Memory B cell (primary cell): ENCODE results near the gene DCBLD1.
A peak's percentile ranks its signal among the peaks of the same experiment; 100 is the strongest.

Experiments
- ATAC-seq: fragments of 150-1000 bp; cut with Tn5 transposase; 2 replicates; pipeline ENCODE4 v1.10.0; 2021; ENCODE audit warnings: low read depth, mild to moderate bottlenecking, moderate library complexity
- DNase-seq, 2 donors: peaks; one replicate each; pipeline ENCODE4 v3.0.0; 2022; ENCODE audit warnings: low spot score in 2 of 2
- H3K27ac Mint-ChIP-seq: one replicate; pipeline ENCODE4 v1.8.0; 2022; ENCODE audit warnings: mild to moderate bottlenecking, moderate library complexity, mixed read lengths
- H3K27me3 Mint-ChIP-seq: one replicate; pipeline ENCODE4 v1.8.0; 2022; ENCODE audit warnings: mixed read lengths
- H3K36me3 Mint-ChIP-seq: one replicate; pipeline ENCODE4 v1.8.0; 2022; ENCODE audit warnings: mild to moderate bottlenecking, mixed read lengths
- H3K4me1 Mint-ChIP-seq: one replicate; pipeline ENCODE4 v1.8.0; 2022; ENCODE audit warnings: mixed read lengths
- H3K4me3 Mint-ChIP-seq: one replicate; pipeline ENCODE4 v1.8.0; 2022; ENCODE audit warnings: mild to moderate bottlenecking, moderate library complexity, mixed read lengths
- H3K9me3 Mint-ChIP-seq: one replicate; pipeline ENCODE4 v1.8.0; 2022; ENCODE audit warnings: mixed read lengths

DCBLD1 gene

GRCh38 chr6:117540670-117541069, 58.2 kb downstream of the DCBLD1 start:
- H3K27ac Mint-ChIP-seq: no peak overlapping the region
- no peaks in the 10 kb centered on the region for H3K9me3 Mint-ChIP-seq
- ATAC-seq: no peak

GRCh38 chr6:117542493-117542892, 60.0 kb downstream of the DCBLD1 start:
- no peaks in the 10 kb centered on the region for H3K9me3 Mint-ChIP-seq
- peaks cover 2% of the 10 kb centered on the region for H3K4me1 Mint-ChIP-seq
- peaks cover 8% of the 10 kb centered on the region for H3K27me3 Mint-ChIP-seq
- no peak for DNase-seq
- H3K27ac Mint-ChIP-seq: no peak overlapping the region
- H3K4me3 Mint-ChIP-seq: no peak overlapping the region
- H3K36me3 Mint-ChIP-seq: no peaks in the 10 kb centered on the region
- ATAC-seq: no peak

More at GRCh38 chr6:117540670-117541069, 58.2 kb downstream of the DCBLD1 start:
- no peak overlapping the region for H3K4me3 Mint-ChIP-seq
- peaks cover 5% of the 10 kb centered on the region for H3K27me3 Mint-ChIP-seq
- no peaks in the 10 kb centered on the region for H3K36me3 Mint-ChIP-seq
- DNase-seq: no peak
- H3K4me1 Mint-ChIP-seq: no peaks in the 10 kb centered on the region

- ATAC-seq (no peak), DNase-seq (no peak)
- Mint-ChIP-seq H3K27ac (no peak overlapping the region), H3K4me1 (peaks cover 7% of the 10 kb centered on the region), H3K4me3 (no peak overlapping the region), H3K9me3 (no peaks in the 10 kb centered on the region), H3K27me3 (peaks cover 6% of the 10 kb centered on the region), H3K36me3 (no peaks in the 10 kb centered on the region)
Observed at GRCh38 chr6:117544716-117545115, 62.2 kb downstream of the DCBLD1 start.

- Mint-ChIP-seq H3K4me3 (no peak overlapping the region), H3K36me3 (no peaks in the 10 kb centered on the region), H3K9me3 (no peaks in the 10 kb centered on the region), H3K27me3 (peaks cover 6% of the 10 kb centered on the region), H3K27ac (no peak overlapping the region), H3K4me1 (peaks cover 7% of the 10 kb centered on the region)
- no peak for ATAC-seq
- no peak for DNase-seq
Observed at GRCh38 chr6:117545161-117545595, 62.7 kb downstream of the DCBLD1 start.

GRCh38 chr6:117546674-117547073, 64.2 kb downstream of the DCBLD1 start:
- H3K4me1 Mint-ChIP-seq: peaks cover 7% of the 10 kb centered on the region
- H3K9me3 Mint-ChIP-seq: no peaks in the 10 kb centered on the region
- no peak overlapping the region for H3K4me3 Mint-ChIP-seq
- no peak for ATAC-seq
- H3K36me3 Mint-ChIP-seq: no peaks in the 10 kb centered on the region
- H3K27me3 Mint-ChIP-seq: peaks cover 6% of the 10 kb centered on the region
- DNase-seq: no peak
- H3K27ac Mint-ChIP-seq: no peak overlapping the region

- peaks cover 6% of the 10 kb centered on the region for H3K27me3 Mint-ChIP-seq
- no peaks in the 10 kb centered on the region for H3K36me3 Mint-ChIP-seq
- DNase-seq (peak in 1 of 2 donors; percentile 15), ATAC-seq (peak; percentile 58)
- H3K4me3 Mint-ChIP-seq: peak overlapping the region; percentile 73
- no peaks in the 10 kb centered on the region for H3K9me3 Mint-ChIP-seq
- no peak overlapping the region for H3K27ac Mint-ChIP-seq
- peaks cover 7% of the 10 kb centered on the region for H3K4me1 Mint-ChIP-seq
Observed at GRCh38 chr6:117547688-117548621, 65.5 kb downstream of the DCBLD1 start.

GRCh38 chr6:117548797-117549301, 66.4 kb downstream of the DCBLD1 start:
- H3K9me3 Mint-ChIP-seq: no peaks in the 10 kb centered on the region
- no peak overlapping the region for H3K27ac Mint-ChIP-seq
- H3K4me3 Mint-ChIP-seq: no peak overlapping the region
- H3K27me3 Mint-ChIP-seq: peaks cover 6% of the 10 kb centered on the region
- peaks cover 7% of the 10 kb centered on the region for H3K4me1 Mint-ChIP-seq
- DNase-seq (no peak), ATAC-seq (no peak)
- no peaks in the 10 kb centered on the region for H3K36me3 Mint-ChIP-seq

GRCh38 chr6:117549611-117550010, 67.1 kb downstream of the DCBLD1 start:
- Mint-ChIP-seq H3K9me3 (no peaks in the 10 kb centered on the region), H3K27me3 (peaks cover 6% of the 10 kb centered on the region), H3K4me1 (peaks cover 7% of the 10 kb centered on the region), H3K36me3 (no peaks in the 10 kb centered on the region), H3K27ac (no peak overlapping the region), H3K4me3 (no peak overlapping the region)
- peak; percentile 21 for ATAC-seq
- no peak for DNase-seq

GRCh38 chr6:117550078-117550600, 67.7 kb downstream of the DCBLD1 start:
- ATAC-seq (no peak), DNase-seq (no peak)
- Mint-ChIP-seq H3K4me1 (peaks cover 7% of the 10 kb centered on the region), H3K27me3 (peaks cover 7% of the 10 kb centered on the region), H3K4me3 (no peak overlapping the region), H3K36me3 (no peaks in the 10 kb centered on the region), H3K27ac (no peak overlapping the region), H3K9me3 (no peaks in the 10 kb centered on the region)

GRCh38 chr6:117550618-117551242, 68.3 kb downstream of the DCBLD1 start:
- H3K4me1 Mint-ChIP-seq: peaks cover 7% of the 10 kb centered on the region
- no peak overlapping the region for H3K27ac Mint-ChIP-seq
- no peaks in the 10 kb centered on the region for H3K9me3 Mint-ChIP-seq
- ATAC-seq (no peak), DNase-seq (no peak)
- no peak overlapping the region for H3K4me3 Mint-ChIP-seq
- H3K36me3 Mint-ChIP-seq: no peaks in the 10 kb centered on the region
- H3K27me3 Mint-ChIP-seq: peaks cover 8% of the 10 kb centered on the region

GRCh38 chr6:117552618-117553017, 70.1 kb downstream of the DCBLD1 start:
- peaks cover 7% of the 10 kb centered on the region for H3K4me1 Mint-ChIP-seq
- H3K36me3 Mint-ChIP-seq: no peaks in the 10 kb centered on the region
- ATAC-seq (no peak), DNase-seq (no peak)
- no peak overlapping the region for H3K4me3 Mint-ChIP-seq
- no peak overlapping the region for H3K27ac Mint-ChIP-seq
- no peaks in the 10 kb centered on the region for H3K9me3 Mint-ChIP-seq
- peaks cover 3% of the 10 kb centered on the region for H3K27me3 Mint-ChIP-seq

- no peak for DNase-seq
- peaks cover 5% of the 10 kb centered on the region for H3K4me1 Mint-ChIP-seq
- H3K27ac Mint-ChIP-seq: no peak overlapping the region
- no peaks in the 10 kb centered on the region for H3K9me3 Mint-ChIP-seq
- H3K36me3 Mint-ChIP-seq: no peaks in the 10 kb centered on the region
- no peak overlapping the region for H3K4me3 Mint-ChIP-seq
- H3K27me3 Mint-ChIP-seq: peaks cover 3% of the 10 kb centered on the region
- ATAC-seq: no peak
Observed at GRCh38 chr6:117553142-117553541, 70.7 kb downstream of the DCBLD1 start.

GRCh38 chr6:117555262-117555849, 72.9 kb downstream of the DCBLD1 start:
- H3K4me3 Mint-ChIP-seq: no peak overlapping the region
- peaks cover 3% of the 10 kb centered on the region for H3K27me3 Mint-ChIP-seq
- DNase-seq (no peak), ATAC-seq (no peak)
- no peak overlapping the region for H3K27ac Mint-ChIP-seq
- peaks cover 2% of the 10 kb centered on the region for H3K4me1 Mint-ChIP-seq
- no peaks in the 10 kb centered on the region for H3K36me3 Mint-ChIP-seq
- no peaks in the 10 kb centered on the region for H3K9me3 Mint-ChIP-seq
